ENCODE data around the gene HS3ST1.
A peak's percentile ranks its signal among the peaks of the same experiment; 100 is the strongest.

HS3ST1 gene

DNA sequence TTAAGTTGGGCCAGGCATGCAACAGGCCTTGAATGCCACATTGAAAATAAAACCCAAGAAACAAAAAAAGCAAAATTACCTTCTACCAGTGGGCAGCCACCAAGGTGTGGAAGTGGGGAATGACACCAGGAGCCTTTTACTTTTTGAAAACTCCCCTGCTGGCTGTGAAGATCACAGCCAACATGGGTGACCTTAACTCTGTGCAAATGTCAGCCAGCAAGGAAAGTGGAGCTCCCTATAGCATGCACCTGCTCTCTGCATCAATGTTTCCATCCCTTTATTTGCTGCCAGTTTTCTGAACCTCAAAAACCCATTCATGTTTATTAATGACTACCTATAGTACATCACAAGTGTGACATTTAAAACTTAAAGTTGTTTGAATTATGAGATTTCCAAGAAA is 63.7 kb downstream of the HS3ST1 start:
- DNase-seq, result no peak
- ATAC-seq (replicated peaks), result peak; percentile 65 to 76
- no peak overlapping the region for H3K4me3 Mint-ChIP-seq
- H3K27me3 Mint-ChIP-seq, result peaks cover 4 to 16% of the 10 kb centered on the region in 2 donors
- peaks cover 10 to 26% of the 10 kb centered on the region in 2 donors for H3K4me1 Mint-ChIP-seq
- peaks cover 1 to 3% of the 10 kb centered on the region in 2 donors for H3K36me3 Mint-ChIP-seq
- peaks cover 0 to 1% of the 10 kb centered on the region in 2 donors for H3K9me3 Mint-ChIP-seq
- no peak overlapping the region for H3K27ac Mint-ChIP-seq

DNA sequence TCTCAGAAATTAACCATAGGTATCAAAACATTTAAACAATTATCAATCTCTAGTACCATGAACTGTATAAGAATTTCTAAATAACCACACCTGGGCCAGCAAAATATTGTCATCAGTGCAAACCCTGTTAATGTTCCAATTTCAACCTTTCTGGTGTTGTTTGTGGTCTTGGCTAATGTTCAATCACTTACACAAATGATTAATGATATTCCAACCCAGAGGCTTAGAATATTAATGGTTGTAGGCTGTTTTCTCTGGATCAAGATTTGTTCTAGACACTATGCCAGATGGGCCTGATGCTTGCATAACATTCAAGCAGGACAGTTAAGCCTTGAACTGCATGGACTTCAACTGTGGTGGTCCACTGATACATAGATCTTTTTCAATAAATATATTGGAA is 69.1 kb downstream of the HS3ST1 start:
- H3K4me3 Mint-ChIP-seq, result no peak overlapping the region
- no peak overlapping the region for H3K27ac Mint-ChIP-seq
- peaks cover 4 to 10% of the 10 kb centered on the region in 2 donors for H3K9me3 Mint-ChIP-seq
- H3K4me1 Mint-ChIP-seq, result peaks cover under 1% of the 10 kb centered on the region in 2 donors
- no peaks in the 10 kb centered on the region for H3K27me3 Mint-ChIP-seq
- DNase-seq (no peak), ATAC-seq (replicated peaks) (no peak)
- peaks cover 3 to 4% of the 10 kb centered on the region in 2 donors for H3K36me3 Mint-ChIP-seq

DNA sequence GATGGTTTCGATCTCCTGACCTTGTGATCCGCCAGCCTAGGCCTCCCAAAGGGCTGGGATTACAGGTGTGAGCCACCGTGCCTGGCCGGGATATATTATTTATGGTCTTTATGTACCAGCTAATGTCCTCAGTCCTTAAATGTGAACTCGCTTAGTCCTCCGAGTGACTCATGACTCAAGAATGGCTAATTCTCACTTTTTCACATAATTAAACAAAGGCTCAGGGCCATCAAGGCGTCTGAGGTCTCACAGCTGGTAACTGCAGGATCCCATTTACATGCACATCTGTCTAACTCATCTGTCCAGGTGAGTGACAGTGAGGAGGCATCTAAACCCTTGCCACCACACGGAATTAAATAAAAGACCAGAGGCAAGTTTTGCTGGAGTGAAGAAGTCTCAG is 73.5 kb downstream of the HS3ST1 start:
- H3K27ac Mint-ChIP-seq, result no peak overlapping the region
- no peaks in the 10 kb centered on the region for H3K4me1 Mint-ChIP-seq
- DNase-seq (no peak), ATAC-seq (replicated peaks) (no peak)
- no peaks in the 10 kb centered on the region for H3K27me3 Mint-ChIP-seq
- peaks cover 3 to 4% of the 10 kb centered on the region in 2 donors for H3K36me3 Mint-ChIP-seq
- peaks cover 4 to 9% of the 10 kb centered on the region in 2 donors for H3K9me3 Mint-ChIP-seq
- H3K4me3 Mint-ChIP-seq, result no peak overlapping the region

DNA sequence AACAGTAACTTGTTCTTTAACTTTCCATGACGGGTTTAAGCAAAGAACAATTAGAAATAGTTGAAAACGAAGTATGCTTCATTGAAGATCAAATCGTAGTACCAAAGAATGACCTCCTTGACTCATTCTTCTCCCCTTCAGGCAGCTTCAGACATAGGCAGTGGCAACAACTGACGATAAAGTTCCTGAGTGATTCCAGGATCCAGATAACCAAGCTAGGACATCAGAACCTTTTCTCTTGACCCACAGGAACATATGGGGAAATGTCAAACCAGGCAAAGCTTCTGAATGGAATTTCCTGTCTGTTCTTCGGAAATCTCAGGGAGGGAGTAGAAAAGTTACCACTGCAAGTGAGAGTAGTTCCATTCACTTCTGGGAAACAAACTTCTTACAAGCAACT is 74.2 kb downstream of the HS3ST1 start:
- H3K4me1 Mint-ChIP-seq, result peaks cover 0 to under 1% of the 10 kb centered on the region in 2 donors

DNA sequence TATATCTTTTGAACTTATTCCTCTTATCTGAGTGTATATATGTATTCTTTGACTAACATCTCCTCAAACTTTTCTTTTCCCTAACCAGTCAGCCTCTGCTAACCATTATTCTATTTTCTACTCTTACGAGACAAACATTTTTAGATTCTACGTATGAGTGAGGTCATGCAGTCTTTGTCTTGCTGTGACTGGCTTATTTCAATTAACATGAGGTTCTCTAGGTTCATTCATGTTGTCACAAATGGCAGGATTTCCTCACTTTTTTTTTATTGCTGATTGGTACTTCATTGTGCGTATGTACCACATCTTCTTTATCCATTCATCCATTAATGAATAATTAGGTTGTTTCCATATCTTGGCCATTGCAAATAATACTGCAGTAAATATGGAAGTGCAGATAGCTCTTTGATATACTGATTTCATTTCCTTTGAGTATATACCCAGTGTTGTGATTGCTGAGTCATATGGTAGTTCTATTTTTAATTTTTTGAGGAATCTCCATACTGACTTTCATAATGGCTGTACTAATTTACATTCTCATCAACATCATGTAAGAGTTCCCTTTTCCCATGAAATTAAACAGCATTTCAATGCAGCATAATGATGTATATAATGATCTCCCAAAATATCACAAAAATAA is 80.1 kb downstream of the HS3ST1 start:
- no peaks in the 10 kb centered on the region for H3K9me3 Mint-ChIP-seq
- DNase-seq (no peak), ATAC-seq (replicated peaks) (no peak)
- H3K36me3 Mint-ChIP-seq, result no peaks in the 10 kb centered on the region
- peaks cover 0 to 5% of the 10 kb centered on the region in 2 donors for H3K27me3 Mint-ChIP-seq
- H3K4me1 Mint-ChIP-seq, result peaks cover 5 to 6% of the 10 kb centered on the region in 2 donors
- H3K4me3 Mint-ChIP-seq, result no peak overlapping the region
- no peak overlapping the region for H3K27ac Mint-ChIP-seq

More for the DNA sequence above, 74.2 kb downstream of the HS3ST1 start:
- ATAC-seq (replicated peaks) (no peak), DNase-seq (no peak)
- Mint-ChIP-seq H3K36me3 (peaks cover 3 to 4% of the 10 kb centered on the region in 2 donors), H3K4me3 (no peak overlapping the region), H3K27me3 (peaks cover 0 to under 1% of the 10 kb centered on the region in 2 donors), H3K27ac (no peak overlapping the region), H3K9me3 (peaks cover 4 to 9% of the 10 kb centered on the region in 2 donors)

DNA sequence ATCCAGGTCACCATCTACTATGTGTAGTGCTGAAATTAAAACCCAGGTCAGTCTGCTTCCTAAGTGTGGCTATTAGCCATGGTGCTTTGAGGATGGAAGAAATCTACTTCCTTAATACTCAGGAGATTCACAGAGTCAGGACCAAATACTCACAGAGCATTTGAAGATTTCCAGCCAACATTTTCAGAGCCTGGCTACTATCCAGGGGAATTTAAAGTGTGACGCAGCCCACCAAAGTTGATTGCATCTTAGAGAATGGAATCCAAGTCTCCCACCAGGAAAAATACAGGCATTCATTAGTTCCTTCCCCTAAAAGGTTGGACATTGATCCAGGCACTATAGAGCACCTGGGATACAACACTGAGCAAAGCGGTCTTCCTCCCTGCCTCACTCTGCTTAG is 83.8 kb downstream of the HS3ST1 start:
- no peaks in the 10 kb centered on the region for H3K9me3 Mint-ChIP-seq
- no peak for DNase-seq
- no peak overlapping the region for H3K4me3 Mint-ChIP-seq
- H3K27me3 Mint-ChIP-seq, result peaks cover 0 to 5% of the 10 kb centered on the region in 2 donors
- H3K27ac Mint-ChIP-seq, result peak overlapping the region; percentile 31
- no peak for ATAC-seq (replicated peaks)
- H3K4me1 Mint-ChIP-seq, result peaks cover 22 to 28% of the 10 kb centered on the region in 2 donors
- H3K36me3 Mint-ChIP-seq, result no peaks in the 10 kb centered on the region

DNA sequence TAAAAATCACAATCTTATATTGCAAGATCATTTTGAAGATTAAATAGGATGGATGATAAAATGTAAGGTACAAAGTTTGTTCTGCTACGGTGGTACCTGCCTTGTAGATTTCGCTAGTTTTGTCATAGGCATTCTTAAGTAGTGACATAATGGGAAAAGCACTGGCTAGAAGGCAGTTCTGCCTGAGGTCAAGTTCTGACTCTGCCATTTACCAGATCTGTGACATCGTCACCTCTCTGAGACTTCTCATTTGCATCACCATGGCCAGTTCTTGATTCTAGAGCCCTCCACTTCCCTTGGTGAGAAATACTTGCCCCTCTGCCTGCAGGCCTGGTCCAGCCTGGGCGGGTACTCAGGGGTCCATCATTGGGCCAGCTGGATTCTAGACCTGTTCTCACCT is 85.2 kb downstream of the HS3ST1 start:
- no peak overlapping the region for H3K4me3 Mint-ChIP-seq
- no peak overlapping the region for H3K27ac Mint-ChIP-seq
- H3K36me3 Mint-ChIP-seq, result no peaks in the 10 kb centered on the region
- no peak for DNase-seq
- H3K4me1 Mint-ChIP-seq, result peaks cover 34 to 36% of the 10 kb centered on the region in 2 donors
- H3K27me3 Mint-ChIP-seq, result no peaks in the 10 kb centered on the region
- no peak for ATAC-seq (replicated peaks)
- H3K9me3 Mint-ChIP-seq, result no peaks in the 10 kb centered on the region

All from stimulated activated naive B cell treated with anti-CD40 and anti-IgM and Interleukin-4, amounts not matched to agents 10 μg/mL and 1 μg/mL and 100 μg/mL, for 72 hours (primary cell).